ENCODE results near the gene MGME1.
"Not testable (repeated sequence)": the region's sequence is repeated elsewhere in the genome, so short reads cannot be mapped to it uniquely, and the experiment has no call there.

Gene MGME1

DNA sequence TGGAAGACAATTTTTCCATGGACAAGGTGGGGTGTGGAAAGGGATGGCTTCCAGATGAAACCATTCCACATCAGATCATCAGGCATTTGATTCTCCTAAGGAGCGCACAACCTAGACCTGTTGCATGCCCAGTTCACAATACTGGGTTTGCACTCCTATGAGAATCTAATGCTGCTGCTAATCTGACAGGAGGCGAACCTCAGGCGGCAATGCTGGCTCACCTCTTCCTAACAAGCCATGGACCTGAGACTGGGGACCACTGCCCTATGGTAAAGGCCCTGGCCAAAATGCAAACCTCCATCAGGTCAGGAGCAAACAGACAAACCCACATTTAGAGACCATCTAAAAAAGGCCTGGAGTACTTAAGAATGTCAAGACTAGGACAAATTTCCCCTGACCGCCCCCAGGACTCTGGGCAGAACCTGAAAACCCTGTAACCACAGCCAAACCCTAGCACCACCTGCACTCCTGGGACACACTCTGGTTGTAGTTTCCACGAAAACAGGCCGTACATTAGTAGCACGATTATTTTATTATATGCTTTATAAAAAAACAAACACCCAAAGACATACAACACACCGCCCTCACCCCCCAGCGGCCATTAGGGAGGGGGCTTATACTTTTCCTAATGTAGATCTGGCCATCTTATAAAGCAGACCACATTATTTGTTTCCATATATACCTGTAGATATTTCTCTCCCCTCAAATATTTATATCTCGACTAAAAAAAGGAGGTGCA is 27.6 kb upstream of the MGME1 start:
- DNase-seq: no peak

- DNase-seq: no peak
These were observed 27.0 kb upstream of the MGME1 start for GRCh38 chr20:17941826-17942196.

- DNase-seq: no peak
These were observed 25.5 kb upstream of the MGME1 start for GRCh38 chr20:17943343-17943742.

- no peak for DNase-seq
These were observed 23.9 kb upstream of the MGME1 start for GRCh38 chr20:17944854-17945474.

DNA sequence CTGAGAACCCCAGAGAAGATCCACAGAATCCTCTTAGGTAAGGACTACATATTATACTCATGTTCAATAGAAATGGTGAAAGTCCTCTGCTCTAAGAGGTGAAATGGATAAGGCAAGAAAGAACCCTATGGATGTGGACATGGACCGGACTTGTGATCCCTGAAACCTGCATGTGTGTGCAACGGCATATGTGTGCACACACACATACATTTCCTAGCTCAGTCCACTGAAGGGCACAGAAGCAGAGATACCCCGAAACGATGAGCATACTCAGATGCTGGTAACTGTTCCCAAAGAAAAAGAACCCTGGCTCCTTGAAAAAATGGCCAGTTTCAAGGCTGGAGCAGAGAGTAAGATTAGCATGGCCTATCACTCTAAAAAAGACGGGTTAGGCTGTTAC is 22.8 kb upstream of the MGME1 start:
- DNase-seq: no peak

DNA sequence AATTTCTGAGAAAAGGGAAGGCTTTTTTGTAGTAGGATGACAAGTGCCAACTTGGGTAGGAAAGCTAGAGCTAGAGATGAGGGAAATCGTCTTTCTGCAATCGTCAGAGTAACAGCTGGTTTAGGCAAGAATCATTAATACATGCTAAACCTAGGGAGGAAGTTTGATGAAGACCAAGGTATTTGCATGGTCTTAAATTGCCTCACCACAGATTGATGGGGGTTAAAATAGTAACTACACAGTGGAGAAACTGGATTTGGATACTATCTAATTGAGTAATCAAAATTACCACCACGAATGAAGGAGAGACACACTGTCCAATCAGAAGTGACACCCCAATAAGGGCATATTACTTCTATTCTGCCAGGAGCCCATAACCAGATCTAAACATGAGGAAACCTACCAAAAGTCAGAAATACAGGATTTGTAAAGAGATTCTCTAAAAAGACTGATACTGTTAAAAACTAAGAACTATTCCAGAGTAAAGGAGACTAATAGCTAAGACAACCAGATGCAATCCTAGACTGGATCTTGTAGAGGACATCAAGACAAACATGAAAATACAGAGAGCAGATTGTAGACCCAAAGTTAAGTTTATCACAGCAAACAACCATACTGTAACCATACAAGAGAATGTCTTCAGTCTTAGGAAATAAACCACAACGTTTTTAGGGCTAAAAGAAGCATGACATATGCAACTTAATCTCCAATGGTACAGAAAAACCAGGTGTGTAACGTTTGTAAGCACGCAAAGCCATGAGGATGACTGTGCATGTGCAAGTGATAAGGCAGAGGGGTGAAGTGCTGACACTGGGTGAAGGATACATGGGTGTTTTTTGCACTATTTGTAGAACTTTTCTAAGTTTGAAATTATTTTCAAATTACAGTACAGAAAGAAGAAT is 22.0 kb upstream of the MGME1 start:
- DNase-seq: no peak

GRCh38 chr20:17947474-17947815 is 21.4 kb upstream of the MGME1 start:
- no peak for DNase-seq

DNA sequence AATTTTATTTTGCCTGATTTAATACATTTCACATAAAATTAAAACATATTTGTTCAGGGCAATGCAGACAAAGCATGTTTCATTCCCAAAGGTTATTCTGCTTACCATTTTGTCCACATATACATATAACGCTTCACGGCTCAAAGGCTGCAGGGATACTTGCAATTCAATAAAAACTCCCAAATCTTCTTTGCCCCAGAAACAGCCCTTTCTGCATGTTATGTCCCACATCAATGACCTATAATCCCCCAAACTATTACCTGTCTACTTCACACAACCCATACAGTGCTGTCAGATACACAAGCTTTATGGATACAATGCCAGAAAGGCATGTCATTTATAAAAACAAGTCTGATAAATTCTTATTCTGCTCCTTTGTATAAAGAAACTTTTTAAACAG is 20.4 kb upstream of the MGME1 start:
- DNase-seq: no peak

DNA sequence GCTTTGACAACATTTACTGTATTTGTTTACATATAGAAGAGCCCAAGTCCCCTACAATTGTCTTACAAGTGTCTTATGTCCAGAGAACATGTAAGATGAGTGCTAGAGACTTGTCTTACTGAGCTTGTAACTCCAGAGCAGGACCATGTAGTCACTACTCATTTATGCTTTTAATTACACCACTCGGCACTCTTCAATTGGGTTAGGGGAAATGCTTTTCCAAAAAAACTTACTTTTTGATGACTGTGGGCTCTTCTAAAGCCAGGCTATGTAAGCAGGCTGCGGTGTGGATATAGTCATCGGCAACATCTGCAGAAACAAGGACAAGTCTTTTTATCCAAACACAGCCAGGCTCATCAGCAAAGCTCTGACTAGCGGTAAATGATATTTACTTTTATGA is 18.9 kb upstream of the MGME1 start:
- no peak for DNase-seq

GRCh38 chr20:17950670-17951069 is 18.1 kb upstream of the MGME1 start:
- DNase-seq: no peak

DNA sequence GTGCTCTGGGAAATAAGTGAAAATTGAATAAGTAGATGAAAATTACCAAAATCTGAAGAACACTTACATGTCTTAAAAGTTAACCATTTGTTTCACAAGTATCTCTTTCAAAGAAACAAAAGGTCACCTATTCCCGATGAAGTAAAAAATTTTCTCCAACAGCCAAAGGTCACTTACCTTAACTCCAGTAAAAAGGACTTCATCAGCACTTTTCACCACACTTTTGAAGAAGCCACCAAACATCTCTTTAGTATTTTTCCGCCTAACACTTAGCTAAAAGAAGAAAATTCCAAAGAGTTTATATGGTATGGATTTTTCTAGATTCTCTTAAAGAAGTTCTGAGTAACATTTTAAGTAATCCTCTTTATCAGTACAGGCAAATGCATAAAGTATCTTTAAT is 17.5 kb upstream of the MGME1 start:
- DNase-seq: no peak

DNA sequence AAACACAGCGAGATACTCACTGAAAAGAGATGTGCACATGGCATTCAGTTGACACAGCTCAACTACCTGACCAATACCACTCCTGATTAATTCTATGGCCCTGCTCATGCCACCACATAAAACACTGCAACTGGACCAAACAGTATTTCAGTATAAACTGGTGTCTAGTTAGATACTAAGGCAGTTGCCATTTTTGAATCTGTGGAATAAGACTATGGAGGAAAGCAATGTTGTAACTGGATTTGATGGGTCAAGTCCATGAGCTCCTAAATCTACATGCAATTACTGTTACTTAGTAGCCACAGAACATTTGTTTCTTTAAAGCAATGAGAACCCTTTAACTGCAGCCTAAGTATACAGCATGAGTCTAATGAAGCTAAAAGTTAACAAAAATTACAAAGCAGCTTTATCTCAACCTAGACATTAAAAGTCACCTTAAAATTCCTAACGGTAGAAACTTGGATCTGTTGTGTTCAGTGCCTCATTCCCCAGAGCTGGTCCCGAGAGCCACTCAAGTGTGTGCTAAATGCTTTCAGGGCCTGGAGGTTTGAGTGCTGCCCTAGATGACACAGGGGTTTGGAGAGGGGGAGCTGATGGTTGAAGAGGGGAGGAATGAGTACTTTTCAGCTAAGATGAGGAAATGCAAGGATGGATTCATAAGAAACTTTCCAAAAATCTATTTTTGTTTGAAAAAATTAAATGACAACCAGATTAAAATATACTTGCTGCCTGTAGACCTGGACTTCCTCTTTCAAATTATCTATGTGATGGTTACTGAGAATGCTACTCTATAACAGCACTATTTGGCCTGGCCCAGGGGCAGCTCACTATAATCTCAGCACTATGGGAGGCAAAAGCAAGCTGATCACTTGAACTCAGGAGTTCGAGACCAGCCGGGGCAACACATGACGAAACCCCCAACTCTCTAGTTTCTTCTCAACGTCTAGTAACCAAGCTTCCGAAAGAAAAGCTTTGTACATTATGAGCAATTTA is 15.8 kb upstream of the MGME1 start:
- DNase-seq: no peak

- no peak for DNase-seq
These were observed 14.9 kb upstream of the MGME1 start for GRCh38 chr20:17953935-17954334.

GRCh38 chr20:17955302-17955701 is 13.5 kb upstream of the MGME1 start:
- no peak for DNase-seq

GRCh38 chr20:17956099-17956685 is 12.6 kb upstream of the MGME1 start:
- DNase-seq: no peak

DNA sequence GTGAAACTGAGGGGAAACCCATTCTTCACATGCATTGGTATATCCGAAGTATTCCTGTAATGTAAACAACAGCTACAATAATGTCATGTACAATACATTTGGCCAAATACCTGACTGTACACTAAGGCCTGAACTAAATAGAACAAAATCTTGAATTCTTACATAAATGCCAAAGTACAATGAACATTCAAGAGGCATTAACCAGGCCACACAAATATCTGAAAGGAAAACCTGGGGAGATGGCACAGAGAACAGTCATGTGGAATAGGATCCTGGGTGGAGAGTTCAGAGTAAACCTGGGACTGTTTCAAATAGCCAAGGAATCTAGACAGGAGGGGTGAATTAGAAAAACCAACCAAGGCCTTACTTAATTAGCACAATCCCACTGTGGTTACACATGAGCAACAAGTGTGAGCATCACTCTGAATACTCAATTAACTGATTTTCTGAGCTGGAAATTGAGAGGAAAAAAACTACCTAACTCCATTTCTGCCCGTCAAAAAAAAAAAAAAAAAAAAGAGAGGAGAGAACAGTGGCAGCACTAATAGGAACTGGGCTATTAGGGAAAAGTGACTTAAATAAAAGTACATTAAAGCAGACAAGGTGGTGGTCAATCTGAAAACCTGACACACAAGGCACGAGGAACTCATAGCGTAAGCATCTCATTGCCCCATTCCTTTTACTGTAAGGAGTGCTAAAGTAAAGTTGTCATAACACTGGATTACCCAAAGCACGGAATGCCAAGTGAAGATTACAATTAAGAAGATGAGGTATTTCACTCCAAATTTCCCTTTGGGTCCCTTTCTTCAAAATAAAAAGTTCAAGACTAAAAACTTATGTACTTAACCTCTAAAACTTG is 11.1 kb upstream of the MGME1 start:
- no peak for DNase-seq

DNA sequence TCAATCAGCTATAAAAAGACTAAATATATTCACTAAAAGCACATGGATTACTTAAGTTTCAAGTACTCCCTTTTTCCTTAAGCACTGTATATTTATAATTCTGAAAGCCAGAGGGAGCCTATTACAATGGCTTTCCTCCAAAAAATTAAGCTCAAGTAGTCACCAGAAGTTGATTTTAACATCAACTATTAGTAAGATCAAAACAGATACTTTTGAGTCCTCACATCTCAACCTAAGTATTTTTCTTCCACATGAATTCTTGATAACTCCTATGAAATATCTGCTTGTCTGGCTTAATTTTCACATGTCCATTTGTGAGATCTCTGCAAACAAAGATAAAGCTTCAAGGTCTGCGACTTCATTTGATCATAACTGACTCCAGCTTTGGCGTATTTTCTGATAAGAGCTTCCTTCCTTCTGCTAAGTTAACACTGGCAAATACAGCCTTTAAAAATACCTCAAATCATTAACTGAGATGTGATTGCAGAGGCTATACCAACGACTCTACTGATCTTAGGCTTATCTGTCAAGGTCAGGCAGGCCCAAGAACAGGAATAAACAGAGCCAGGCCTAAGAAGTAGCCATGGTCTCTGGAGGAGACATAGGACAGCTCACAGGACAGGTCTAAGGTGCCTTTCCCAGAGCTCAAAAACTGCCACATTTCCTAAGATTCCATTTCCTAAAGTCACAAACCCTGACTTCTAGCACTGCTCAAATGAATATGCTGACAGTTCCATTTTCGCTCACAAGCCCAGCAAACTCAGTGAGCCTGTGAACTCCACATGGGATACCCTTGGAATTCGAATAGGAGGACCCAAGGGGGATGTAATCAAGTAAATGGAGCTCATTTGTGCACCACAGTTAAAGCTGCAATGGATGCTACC is 10.2 kb upstream of the MGME1 start:
- DNase-seq: no peak

GRCh38 chr20:17959257-17959627 is 9.6 kb upstream of the MGME1 start:
- no peak for DNase-seq

DNA sequence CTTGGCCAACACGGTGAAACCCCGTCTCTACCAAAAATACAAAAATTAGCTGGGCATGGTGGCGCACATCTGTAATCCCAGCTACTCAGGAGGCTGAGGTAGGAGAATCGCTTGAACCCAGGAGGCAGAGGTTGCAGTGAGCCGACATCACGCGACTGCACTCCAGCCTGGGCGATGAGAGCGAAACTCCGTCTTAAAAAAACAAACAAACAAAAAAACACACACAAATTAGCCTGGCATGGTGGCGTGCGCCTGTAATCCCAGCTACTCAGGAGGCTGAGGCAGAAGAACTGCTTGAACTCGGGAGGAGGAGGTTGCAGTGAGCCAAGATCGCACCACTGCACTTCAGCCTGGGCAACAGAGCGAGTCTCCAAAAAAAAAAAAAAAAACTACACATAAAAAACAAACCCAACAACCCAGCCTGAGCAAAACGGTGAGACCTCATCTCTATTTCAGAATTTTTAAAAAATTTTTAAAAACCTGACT is 8.4 kb upstream of the MGME1 start:
- not testable (repeated sequence) for DNase-seq

DNA sequence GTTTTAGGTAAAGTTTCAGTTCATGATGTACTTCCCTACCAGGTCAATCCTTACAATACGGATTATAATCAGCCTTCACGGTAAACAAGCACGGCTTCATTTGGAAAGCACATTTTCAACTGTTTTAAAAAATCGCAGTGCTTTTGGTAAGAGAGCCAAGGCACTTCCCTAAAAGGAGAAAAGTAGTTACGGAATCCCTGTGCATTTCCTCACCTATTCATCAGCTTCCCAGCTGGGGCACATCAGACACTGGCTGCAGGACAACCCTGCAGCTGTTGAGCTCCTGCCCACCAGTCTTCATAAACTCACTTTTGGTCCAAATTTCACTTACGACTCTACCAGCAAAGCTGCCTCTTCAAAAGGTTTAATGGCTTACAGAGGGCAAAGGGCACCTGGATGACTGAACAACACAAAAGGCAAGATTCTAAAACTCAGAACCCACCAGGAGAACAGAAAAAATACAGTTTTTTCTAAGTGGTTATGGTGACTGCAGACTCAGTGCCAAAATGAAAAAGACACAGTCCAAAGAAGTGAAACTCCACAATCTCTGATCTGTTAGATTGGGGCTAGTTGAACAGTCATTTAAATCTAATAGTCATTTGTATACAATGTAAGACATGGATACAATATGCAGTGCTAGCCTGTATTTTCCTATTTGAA is 7.8 kb upstream of the MGME1 start:
- no peak for DNase-seq
